ENCODE results near the gene HDAC9. TPM values are rescaled to one million over a fixed set of nuclear protein-coding genes. Genes with fewer than 3 reads are reported as not detected.

Gene HDAC9
- total RNA-seq, 1 experiment from 2014 or later, result 7.7 TPM

- no peak overlapping the region for H4K91ac ChIP-seq (ENCODE audit: insufficient read length, low read depth, low read length)
- peaks cover 0 to 4% of the 10 kb centered on the region in 2 experiments; a peak in 2 of 4 replicates for H3K4me1 Mint-ChIP-seq
- H3K23me2 ChIP-seq (ENCODE audit: insufficient read length, low read depth, low read length, poor library complexity, severe bottlenecking), result no peaks in the 10 kb centered on the region
- H3K27ac Mint-ChIP-seq, result no peak overlapping the region
- H4K20me1 ChIP-seq (ENCODE audit: control insufficient read depth, insufficient read depth, insufficient read length), result no peaks in the 10 kb centered on the region
- H3K4me1 ChIP-seq (ENCODE audit: insufficient read depth, low read length), result no peaks in the 10 kb centered on the region
- H3K4me2 ChIP-seq (ENCODE audit: insufficient read depth, insufficient read length, low read length), result no peak overlapping the region
- no peaks in the 10 kb centered on the region for H3K36me3 Mint-ChIP-seq (ENCODE audit: insufficient read depth in 1 of 3, low read depth in 3 of 3)
- no peak overlapping the region for H2BK12ac ChIP-seq (ENCODE audit: insufficient read length, low read depth, low read length)
- H3K14ac ChIP-seq (ENCODE audit: insufficient read depth, low read length), result no peak overlapping the region
- H3K79me2 ChIP-seq (ENCODE audit: insufficient read depth, low read length), result no peaks in the 10 kb centered on the region
- H3K27me3 Mint-ChIP-seq (ENCODE audit: low read depth), result no peaks in the 10 kb centered on the region
- no peak overlapping the region for H2BK20ac ChIP-seq (ENCODE audit: low read depth, low read length, poor library complexity, severe bottlenecking)
- H3K56ac ChIP-seq (ENCODE audit: insufficient read length, low read depth, low read length), result no peak overlapping the region
- no peaks in the 10 kb centered on the region for H3K79me1 ChIP-seq (ENCODE audit: insufficient read depth, low read depth, low read length, poor library complexity, severe bottlenecking)
- H3K9ac ChIP-seq (ENCODE audit: extremely low read depth, insufficient read length, low read length), result no peak overlapping the region
- no peak overlapping the region for H3K18ac ChIP-seq (ENCODE audit: insufficient read length, low read depth, low read length)
- no peaks in the 10 kb centered on the region for H3K9me3 Mint-ChIP-seq
- H3K27ac ChIP-seq (ENCODE audit: insufficient read length, low read depth, low read length), result no peak overlapping the region
- H3K23ac ChIP-seq (ENCODE audit: insufficient read length, low read depth, low read length), result no peak overlapping the region
- H2BK15ac ChIP-seq (ENCODE audit: low read depth, low read length), result no peak overlapping the region
- H2AK5ac ChIP-seq (ENCODE audit: insufficient read length, low read length), result no peak overlapping the region
- no peak overlapping the region for H3K4me3 Mint-ChIP-seq
- H2BK5ac ChIP-seq (ENCODE audit: insufficient read length, low read length), result no peak overlapping the region
- no peak overlapping the region for H2BK120ac ChIP-seq (ENCODE audit: low read depth, low read length, poor library complexity, severe bottlenecking)
- H3K9me3 ChIP-seq (ENCODE audit: control insufficient read depth, low read depth, low read length), result no peaks in the 10 kb centered on the region
- no peak overlapping the region for H3T11ph ChIP-seq (ENCODE audit: low read length)
- no peak overlapping the region for H4K8ac ChIP-seq (replicated peaks; ENCODE audit: insufficient read length, low read depth, low read length)
- no peaks in the 10 kb centered on the region; the same call in 1 of the 2 replicates for H3K27me3 ChIP-seq (ENCODE audit: insufficient read depth, low read length)
- no peak for DNase-seq
- no peak for TF ChIP-seq CTCF (conservative IDR thresholded peaks at IDR 0.05)
- H2AFZ ChIP-seq (ENCODE audit: low read length), result no peak overlapping the region
- H3K4ac ChIP-seq (ENCODE audit: low read depth, low read length), result no peak overlapping the region
- H4K5ac ChIP-seq (ENCODE audit: insufficient read length, low read depth, low read length), result no peak overlapping the region
- WGBS (ENCODE audit: extremely low coverage, insufficient read length, low lambda C conversion rate), result no CpG with 5 or more reads among the region's 2 CpGs
Observed at GRCh38 chr7:18777314-18777713, 281.8 kb downstream of the HDAC9 start.

All from H9 (cell line).